Coronary artery (tissue), 2 donors: Measurements from ENCODE around the gene TXLNG.

Source experiments
- DNase-seq: peaks from one replicate; pipeline ENCODE4 v3.0.0-alpha.2; 2017; ENCODE audit warnings: low spot score
- H3K27ac ChIP-seq, 2 donors: fragments of 200-600 bp; sonication (generic); one replicate each; pipeline ENCODE4 v1.5.1; 2016 to 2019
- H3K4me3 ChIP-seq: fragments of 200-600 bp; sonication (generic); 2 replicates; pipeline ENCODE4 v1.5.1; 2016; ENCODE audit warnings: mild to moderate bottlenecking, moderate library complexity
- TF ChIP-seq, protein P1 (sequence below): fragments of 200-600 bp; sonication (generic); IDR thresholded peaks from one replicate; pipeline ENCODE4 v1.5.1; 2019; ENCODE audit warnings: antibody characterized with exemption

The TXLNG gene

DNA sequence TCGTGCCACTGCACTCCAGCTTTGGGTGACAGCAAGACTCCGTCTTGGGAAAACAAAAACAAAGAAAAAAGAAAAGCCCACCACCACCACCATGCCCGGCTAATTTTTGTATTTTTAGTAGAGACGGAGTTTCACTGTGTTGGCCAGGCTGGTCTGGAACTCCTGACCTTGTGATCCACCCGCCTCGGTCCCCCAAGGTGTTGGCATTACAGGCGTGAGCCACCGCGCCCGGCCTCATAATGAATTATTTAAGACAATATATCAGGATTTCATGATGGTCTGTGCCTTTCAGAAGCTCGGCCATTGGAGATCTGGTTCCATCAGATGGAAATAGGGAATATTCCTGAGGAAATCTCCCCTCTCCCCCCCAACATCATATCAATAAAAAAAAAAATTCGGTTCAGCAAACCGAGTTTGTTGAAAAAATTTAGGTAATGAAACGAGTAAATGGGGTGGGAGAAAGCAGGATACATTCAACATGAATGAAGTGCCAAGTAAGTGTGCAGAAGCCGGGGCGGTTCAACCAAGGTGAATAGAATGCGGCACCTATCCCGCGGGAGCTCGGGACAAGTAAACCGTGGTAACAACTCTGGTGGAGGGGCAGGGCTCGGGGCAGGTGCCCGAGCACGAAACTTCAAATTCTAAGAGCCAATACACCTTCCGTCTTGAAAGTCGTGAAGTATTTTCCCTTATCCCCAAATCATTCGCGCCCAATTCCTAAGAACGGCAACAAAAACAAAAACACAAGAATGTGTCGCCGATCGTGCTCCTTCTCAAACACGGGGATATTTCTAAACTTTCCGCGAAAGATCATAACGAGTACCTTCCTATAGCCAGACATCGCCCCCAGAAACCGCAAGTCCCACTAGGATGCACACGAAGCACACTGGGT lies 773 bp upstream of the TXLNG start:
- peak; percentile 78 for DNase-seq
- TF ChIP-seq, protein P1, sequence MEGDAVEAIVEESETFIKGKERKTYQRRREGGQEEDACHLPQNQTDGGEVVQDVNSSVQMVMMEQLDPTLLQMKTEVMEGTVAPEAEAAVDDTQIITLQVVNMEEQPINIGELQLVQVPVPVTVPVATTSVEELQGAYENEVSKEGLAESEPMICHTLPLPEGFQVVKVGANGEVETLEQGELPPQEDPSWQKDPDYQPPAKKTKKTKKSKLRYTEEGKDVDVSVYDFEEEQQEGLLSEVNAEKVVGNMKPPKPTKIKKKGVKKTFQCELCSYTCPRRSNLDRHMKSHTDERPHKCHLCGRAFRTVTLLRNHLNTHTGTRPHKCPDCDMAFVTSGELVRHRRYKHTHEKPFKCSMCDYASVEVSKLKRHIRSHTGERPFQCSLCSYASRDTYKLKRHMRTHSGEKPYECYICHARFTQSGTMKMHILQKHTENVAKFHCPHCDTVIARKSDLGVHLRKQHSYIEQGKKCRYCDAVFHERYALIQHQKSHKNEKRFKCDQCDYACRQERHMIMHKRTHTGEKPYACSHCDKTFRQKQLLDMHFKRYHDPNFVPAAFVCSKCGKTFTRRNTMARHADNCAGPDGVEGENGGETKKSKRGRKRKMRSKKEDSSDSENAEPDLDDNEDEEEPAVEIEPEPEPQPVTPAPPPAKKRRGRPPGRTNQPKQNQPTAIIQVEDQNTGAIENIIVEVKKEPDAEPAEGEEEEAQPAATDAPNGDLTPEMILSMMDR: no peak
- Histone ChIP-seq H3K4me3 (peak overlapping the region; percentile 94), H3K27ac (peak overlapping the region in 1 of 2 donors; percentile 92)

DNA sequence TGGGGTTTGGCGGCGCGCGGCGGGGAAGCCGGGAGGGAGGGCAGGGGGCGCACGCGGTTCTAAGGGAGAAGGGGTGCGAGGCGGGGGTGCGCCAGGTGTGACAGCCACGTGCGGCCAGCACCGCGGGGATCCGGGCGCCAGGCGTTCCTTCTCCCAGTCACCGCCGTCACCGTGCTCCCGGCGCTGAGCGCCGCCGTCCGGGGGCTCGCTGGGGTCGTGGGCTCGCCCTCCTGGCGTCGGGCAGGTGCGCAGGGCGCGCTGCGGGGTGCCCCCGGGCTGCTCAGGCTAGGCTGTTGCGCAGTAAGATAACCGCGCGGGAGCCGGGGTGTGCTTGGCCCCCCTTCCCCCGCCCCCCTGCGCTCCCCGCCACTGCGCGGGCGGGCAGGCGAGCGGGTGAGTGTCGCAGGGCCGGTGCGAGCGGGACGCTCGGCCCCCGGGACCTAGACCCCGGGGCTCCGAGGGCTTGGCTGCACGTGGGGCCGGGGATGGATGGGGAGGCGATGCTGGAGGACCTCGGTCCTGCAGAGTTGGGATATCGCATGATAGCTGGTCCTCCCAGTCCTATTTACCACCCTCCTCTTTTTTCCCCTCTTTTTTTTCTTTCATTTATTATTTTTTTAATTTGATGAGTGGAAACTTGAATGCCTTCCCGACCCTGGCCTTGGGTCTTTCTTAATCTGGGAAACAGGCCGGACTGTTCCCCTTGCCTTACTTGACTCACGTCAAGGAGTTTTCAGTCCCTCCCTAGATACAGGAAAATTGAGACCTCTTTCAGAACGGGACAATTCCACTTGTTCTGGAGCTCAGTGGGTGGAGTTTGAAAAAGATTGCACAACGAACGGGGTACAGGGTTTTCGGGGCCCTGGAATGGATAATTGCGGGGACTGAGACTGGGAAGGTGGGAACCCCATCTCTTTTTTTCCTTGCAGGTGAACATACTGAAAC lies 797 bp downstream of the TXLNG start:
- TF ChIP-seq, protein P1: no peak
- H3K27ac ChIP-seq: peak overlapping the region; percentile 79 to 92
- H3K4me3 ChIP-seq: peak overlapping the region; percentile 94
- no peak for DNase-seq

DNA sequence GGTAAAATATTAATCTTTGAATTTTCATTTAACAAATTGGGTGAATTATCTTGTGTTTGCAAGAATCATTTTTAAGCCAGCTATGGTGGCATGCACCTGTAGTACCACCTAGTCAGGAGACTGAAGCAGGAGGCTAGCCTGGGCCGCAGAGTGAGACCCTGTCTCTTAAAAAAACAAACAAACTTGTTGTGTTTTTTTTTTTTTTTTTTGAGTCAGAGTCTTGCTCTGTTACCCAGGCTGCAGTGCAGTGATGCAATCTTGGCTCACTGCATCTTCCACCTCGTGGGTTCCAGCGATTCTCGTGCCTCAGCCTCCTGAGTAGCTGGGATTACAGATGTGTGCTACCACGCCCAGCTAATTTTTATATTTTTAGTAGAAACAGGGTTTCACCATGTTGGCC lies 2.2 kb downstream of the TXLNG start:
- TF ChIP-seq, protein P1: no peak
- no peak overlapping the region for H3K27ac ChIP-seq
- DNase-seq: no peak

DNA sequence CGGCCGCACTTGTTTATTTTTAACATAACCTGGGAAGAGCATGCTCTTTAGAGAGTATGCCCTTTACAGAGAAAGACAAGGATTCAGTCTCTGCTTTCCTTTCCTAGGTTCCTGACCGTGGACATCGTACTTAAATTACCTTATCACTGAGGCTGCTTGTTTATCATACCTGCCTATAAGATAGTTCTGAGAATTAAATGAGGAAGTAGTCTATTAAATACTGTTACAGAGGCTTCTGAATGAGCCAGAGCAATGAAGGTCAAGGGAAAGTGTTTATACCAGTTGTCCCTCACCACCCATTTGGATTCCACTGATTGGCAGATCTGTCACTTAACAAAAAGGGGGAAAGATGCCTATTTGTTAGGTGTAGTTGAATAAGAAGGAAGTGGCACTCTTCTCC lies 10.0 kb downstream of the TXLNG start:
- Histone ChIP-seq H3K4me3 (no peak overlapping the region), H3K27ac (no peak overlapping the region)
- TF ChIP-seq, protein P1: no peak
- no peak for DNase-seq

More for the DNA sequence above, 2.2 kb downstream of the TXLNG start:
- no peak overlapping the region for H3K4me3 ChIP-seq

DNA sequence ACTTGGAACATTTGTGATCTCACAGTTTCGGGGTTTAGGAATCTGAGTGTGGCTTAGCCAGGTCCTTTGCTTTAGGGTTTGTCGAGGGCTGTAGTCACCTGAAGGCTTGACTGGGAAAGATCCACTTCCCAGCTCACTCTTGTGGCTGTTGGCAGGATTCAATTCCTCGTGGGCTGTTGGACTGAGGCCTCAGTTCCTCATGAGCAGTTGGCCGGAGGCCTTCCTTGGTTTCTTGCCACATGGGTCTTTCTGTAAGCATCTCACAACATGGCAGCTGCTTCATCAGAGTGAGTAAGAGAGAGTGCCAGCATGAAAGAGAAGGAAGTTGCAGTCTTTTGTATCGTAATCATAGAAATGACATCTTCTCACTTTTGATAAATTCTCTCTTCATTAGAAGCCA lies 11.1 kb downstream of the TXLNG start:
- Histone ChIP-seq H3K4me3 (no peak overlapping the region), H3K27ac (no peak overlapping the region)
- no peak for DNase-seq
- TF ChIP-seq, protein P1: no peak

DNA sequence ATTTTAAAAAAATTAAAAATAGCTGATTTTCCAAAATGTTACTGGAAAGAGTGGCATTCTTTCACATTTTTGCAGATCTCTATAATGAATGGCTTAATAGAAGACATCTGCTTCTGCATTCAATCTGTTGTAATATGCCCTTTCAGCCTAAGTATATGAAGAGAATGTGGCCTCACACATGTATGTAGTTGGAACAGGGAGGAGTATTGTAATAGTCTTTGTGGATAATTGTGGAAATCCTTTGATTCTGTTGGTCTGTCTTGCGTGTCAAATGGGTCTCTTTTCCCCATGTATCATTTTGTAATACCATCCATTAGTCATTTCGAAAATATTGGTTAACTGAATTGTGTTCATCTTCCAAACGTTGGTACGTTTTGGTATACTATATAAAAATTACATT lies 11.6 kb downstream of the TXLNG start:
- no peak for DNase-seq
- Histone ChIP-seq H3K4me3 (no peak overlapping the region), H3K27ac (no peak overlapping the region)
- TF ChIP-seq, protein P1: no peak
